Kidney (tissue), 14 donors: ENCODE data around the gene MGST3. TPM values are rescaled to one million over a fixed set of nuclear protein-coding genes. Genes with fewer than 3 reads are reported as not detected.

Experiments
- DNase-seq, 5 donors: peaks; one replicate each; pipeline ENCODE4 v3.0.0-alpha.2; 2013 to 2020
- FAIRE-seq: peaks from 2 replicates; lab custom pipeline; 2012; peaks lifted over from hg19 to GRCh38; lab: Jason Lieb, UNC
- H3K27ac ChIP-seq, 2 donors: one replicate each; pipeline ENCODE4 v1.7.0; 2013; ENCODE audit warnings: low read depth in 2 of 2, low read length in 2 of 2, inconsistent platforms in 1 of 2
- H3K27me3 ChIP-seq: one replicate; pipeline ENCODE4 v1.7.1; 2013; ENCODE audit warnings: low read length, inconsistent platforms; ENCODE audit not compliant: control insufficient read depth, insufficient read depth
- H3K36me3 ChIP-seq, 3 donors: one replicate each; pipeline versions ENCODE4 v1.7.0 to v1.7.1; 2013; ENCODE audit warnings: low read length in 3 of 3, control low read depth in 1 of 3, inconsistent platforms in 1 of 3; ENCODE audit not compliant: insufficient read depth in 3 of 3, control insufficient read depth in 2 of 3
- H3K4me1 ChIP-seq, 3 donors: one replicate each; pipeline versions ENCODE4 v1.7.0 to v1.7.1; 2013; ENCODE audit warnings: low read length in 3 of 3, inconsistent platforms in 1 of 3, low read depth in 1 of 3; ENCODE audit not compliant: control insufficient read depth in 2 of 3, insufficient read depth in 2 of 3
- H3K4me3 ChIP-seq, 3 donors: one replicate each; pipeline versions ENCODE4 v1.7.0 to v1.8.1; 2013; ENCODE audit warnings: low read length in 3 of 3, control low read depth in 1 of 3, inconsistent platforms in 1 of 3
- H3K9ac ChIP-seq, 3 donors: one replicate each; pipeline versions ENCODE4 v1.7.0 to v1.7.1; 2013; ENCODE audit warnings: low read length in 3 of 3, control low read depth in 1 of 3, inconsistent platforms in 1 of 3
- H3K9me3 ChIP-seq, 3 donors: one replicate each; pipeline versions ENCODE4 v1.7.0 to v1.7.1; 2013; ENCODE audit warnings: low read length in 3 of 3, control low read depth in 1 of 3, inconsistent platforms in 1 of 3; ENCODE audit not compliant: control insufficient read depth in 2 of 3, insufficient read depth in 1 of 3
- CTCF ChIP-seq: IDR thresholded peaks from 3 replicates; pipeline ENCODE4 v1.5.1; 2012; ENCODE audit warnings: mild to moderate bottlenecking, moderate library complexity, borderline replicate concordance; ENCODE audit not compliant: insufficient read depth; ENCODE audit errors: extremely low read depth
- intact Hi-C: fragments of 100-400 bp; cut with DNase I; formaldehyde crosslinking; loops from one replicate; pipeline ENCODE4 v1.11.1; 2022
- polyA plus RNA-seq: library from polyadenylated mRNA; stranded (reverse); fragments of 350-450 nt; fragmentation: Illumina TruSeq; extraction: RNeasy Lipid Tissue Mini Kit (QIAGEN cat#74804); gene quantifications from one replicate; pipeline ENCODE4 v1.2.3, GENCODE V29; 2014; ENCODE audit warnings: low read depth, low replicate concordance; ENCODE audit not compliant: insufficient read depth
- total RNA-seq: library from RNA; stranded (reverse); fragmentation: NEBNext Ultra II Directional; extraction: Animal tissue kit (Norgen Biotek cat#: 25700); gene quantifications from one replicate; pipeline ENCODE4 v1.2.1, GENCODE V29; 2021
- donor health status: control.
- donor health status: control.
- donor health status: control.
- donor health status: control.
- donor health status: control.
- donor health status: DM: yes; HTN: yes; CAD: no.
- donor health status: Normal renal cell carcinoma (clear cell type).

Gene MGST3
- total and polyA plus RNA-seq, 2 donors from 2014 or later: 296 to 545 TPM

DNA sequence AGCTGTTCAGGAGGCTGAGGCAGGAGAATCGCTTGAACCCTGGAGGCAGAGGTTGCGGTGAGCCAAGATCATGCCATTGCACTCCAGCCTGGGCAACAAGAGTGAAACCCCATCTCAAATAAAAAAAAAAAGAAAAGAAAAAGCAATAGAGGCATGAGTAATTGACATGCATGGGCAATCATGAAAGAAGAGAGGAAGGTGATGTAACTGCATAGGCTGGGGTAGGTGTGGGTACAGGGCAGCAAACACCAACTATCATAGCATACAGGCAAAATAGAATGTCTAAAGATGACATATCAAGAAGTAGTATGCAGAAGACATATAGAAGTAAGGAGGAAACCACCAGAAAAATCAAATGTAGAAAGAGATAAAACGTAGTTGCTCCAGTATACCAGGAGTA is 19.0 kb upstream of the MGST3 start:
- no peaks in the 10 kb centered on the region for H3K9me3 ChIP-seq
- no peaks in the 10 kb centered on the region for H3K4me1 ChIP-seq
- TF ChIP-seq CTCF: no peak
- no peaks in the 10 kb centered on the region for H3K36me3 ChIP-seq
- no peak overlapping the region for H3K4me3 ChIP-seq
- no peak overlapping the region for H3K27ac ChIP-seq
- DNase-seq (no peak), FAIRE-seq (no peak)
- H3K9ac ChIP-seq: no peak overlapping the region
- no peaks in the 10 kb centered on the region for H3K27me3 ChIP-seq
- intact Hi-C loops: no loop called here

GRCh38 chr1:165616054-165616612 is 14.9 kb upstream of the MGST3 start:
- FAIRE-seq (no peak), DNase-seq (no peak)
- no peak for TF ChIP-seq CTCF
- no peaks in the 10 kb centered on the region for H3K27me3 ChIP-seq
- no peak overlapping the region for H3K27ac ChIP-seq
- no peak overlapping the region for H3K4me3 ChIP-seq
- intact Hi-C loops: no loop called here
- no peaks in the 10 kb centered on the region for H3K36me3 ChIP-seq
- no peak overlapping the region for H3K9ac ChIP-seq
- no peaks in the 10 kb centered on the region for H3K4me1 ChIP-seq
- H3K9me3 ChIP-seq: no peaks in the 10 kb centered on the region

- intact Hi-C loops: no loop called here
- H3K27ac ChIP-seq: no peak overlapping the region
These were observed 14.0 kb upstream of the MGST3 start for GRCh38 chr1:165616987-165617546.

More at GRCh38 chr1:165616987-165617546, 14.0 kb upstream of the MGST3 start:
- no peak for TF ChIP-seq CTCF
- Histone ChIP-seq H3K9ac (no peak overlapping the region), H3K27me3 (no peaks in the 10 kb centered on the region), H3K4me3 (no peak overlapping the region), H3K4me1 (no peaks in the 10 kb centered on the region), H3K36me3 (no peaks in the 10 kb centered on the region), H3K9me3 (no peaks in the 10 kb centered on the region)
- FAIRE-seq (no peak), DNase-seq (no peak)
